ENCODE results near the gene TNFSF12.

The TNFSF12 gene, protein sequence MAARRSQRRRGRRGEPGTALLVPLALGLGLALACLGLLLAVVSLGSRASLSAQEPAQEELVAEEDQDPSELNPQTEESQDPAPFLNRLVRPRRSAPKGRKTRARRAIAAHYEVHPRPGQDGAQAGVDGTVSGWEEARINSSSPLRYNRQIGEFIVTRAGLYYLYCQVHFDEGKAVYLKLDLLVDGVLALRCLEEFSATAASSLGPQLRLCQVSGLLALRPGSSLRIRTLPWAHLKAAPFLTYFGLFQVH

DNA sequence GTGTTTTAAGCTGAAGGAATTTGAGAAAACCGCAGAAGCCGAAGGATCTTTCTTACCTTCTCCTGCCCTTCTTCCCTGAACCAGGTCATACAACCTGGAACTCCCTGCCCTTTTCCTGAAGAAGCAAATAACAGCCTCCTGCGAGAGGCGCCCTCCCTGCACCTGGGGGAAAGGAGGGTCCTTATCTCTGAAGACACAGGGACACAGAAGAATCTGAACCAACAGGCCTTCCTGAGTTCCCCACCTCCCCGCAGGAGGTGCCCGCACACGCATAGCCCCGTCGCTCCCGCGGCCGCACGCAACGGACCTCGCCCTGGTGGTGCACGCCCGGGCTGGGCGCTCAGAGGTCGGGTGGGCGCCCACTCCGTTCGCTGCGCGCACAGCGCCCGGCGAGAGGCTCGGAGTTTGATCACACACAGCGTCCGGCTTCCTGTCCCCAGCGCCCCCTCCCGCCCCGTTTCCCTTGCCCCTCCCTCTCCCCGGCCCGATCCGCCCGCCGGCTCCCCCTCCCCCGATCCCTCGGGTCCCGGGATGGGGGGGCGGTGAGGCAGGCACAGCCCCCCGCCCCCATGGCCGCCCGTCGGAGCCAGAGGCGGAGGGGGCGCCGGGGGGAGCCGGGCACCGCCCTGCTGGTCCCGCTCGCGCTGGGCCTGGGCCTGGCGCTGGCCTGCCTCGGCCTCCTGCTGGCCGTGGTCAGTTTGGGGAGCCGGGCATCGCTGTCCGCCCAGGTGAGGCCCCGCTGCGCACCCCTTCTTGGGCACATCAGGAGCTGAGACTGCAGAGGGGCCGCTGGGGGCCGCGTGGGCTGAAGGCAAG lies at the start of gene TNFSF12:
TNFSF12 (plus strand) TSS at position 474 of the 816 bp plus-strand sequence; CDS start at position 570, 96 bp downstream.
- intact Hi-C loops (cut with DNase I) = no loop called here
- peak in 41 of 42 donors; percentile 18 to 83 (median 66) for DNase-seq

DNA sequence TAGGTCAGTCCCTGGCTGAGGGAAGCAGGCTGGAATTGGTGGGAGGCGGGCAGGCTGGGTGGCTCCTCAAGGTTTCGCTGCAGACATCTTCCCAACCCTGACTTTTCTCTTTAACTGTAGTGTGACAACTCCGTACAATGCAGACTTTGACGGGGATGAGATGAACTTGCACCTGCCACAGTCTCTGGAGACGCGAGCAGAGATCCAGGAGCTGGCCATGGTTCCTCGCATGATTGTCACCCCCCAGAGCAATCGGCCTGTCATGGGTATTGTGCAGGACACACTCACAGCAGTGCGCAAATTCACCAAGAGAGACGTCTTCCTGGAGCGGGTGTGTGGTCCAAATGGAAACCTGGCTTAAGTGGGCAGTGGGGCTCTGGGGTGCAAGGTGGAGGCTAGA lies 49.7 kb upstream of the TNFSF12 start:
- DNase-seq = no peak
- intact Hi-C loops (cut with DNase I) = no loop called here

DNA sequence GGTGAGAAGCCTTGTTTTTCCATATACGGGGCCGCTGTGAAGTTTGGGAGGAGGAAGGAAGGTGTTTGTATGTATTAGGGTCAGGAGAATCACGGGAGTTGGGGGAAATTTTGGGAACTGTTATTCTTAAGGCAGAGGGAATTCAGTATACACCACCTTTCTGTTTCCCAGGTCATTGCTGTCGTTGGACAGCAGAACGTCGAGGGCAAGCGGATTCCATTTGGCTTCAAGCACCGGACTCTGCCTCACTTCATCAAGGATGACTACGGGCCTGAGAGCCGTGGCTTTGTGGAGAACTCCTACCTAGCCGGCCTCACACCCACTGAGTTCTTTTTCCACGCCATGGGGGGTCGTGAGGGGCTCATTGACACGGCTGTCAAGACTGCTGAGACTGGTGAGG lies 47.1 kb upstream of the TNFSF12 start:
- intact Hi-C loops (cut with DNase I) = no loop called here

DNA sequence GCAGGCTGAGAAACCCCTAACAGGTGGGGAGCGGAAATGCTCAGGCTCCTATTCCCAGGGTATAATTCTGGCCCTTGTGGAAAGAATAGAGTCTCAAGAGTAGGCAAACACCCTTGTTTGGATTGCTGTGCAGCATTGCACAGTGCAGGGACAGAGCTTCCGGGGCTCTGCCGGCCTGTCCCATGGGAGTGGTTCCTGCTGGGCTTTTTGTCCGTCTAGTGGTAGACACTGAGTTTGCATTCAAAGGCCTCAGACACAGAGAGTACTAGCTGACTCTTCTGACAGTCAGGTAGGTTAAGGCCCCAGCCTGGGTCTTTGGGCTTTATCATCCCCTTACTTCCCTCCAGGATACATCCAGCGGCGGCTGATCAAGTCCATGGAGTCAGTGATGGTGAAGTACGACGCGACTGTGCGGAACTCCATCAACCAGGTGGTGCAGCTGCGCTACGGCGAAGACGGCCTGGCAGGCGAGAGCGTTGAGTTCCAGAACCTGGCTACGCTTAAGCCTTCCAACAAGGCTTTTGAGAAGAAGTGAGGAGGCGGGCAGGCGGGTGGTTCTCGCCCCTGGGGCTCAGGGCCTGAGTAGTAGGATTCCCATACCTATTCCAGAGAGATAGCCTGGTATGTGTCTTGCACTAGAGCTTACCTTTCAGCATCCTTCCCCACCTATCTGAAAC lies 46.5 kb upstream of the TNFSF12 start:
- intact Hi-C loops (cut with DNase I) = no loop called here
- no peak for DNase-seq

More for the DNA sequence above, 47.1 kb upstream of the TNFSF12 start:
- DNase-seq = no peak

DNA sequence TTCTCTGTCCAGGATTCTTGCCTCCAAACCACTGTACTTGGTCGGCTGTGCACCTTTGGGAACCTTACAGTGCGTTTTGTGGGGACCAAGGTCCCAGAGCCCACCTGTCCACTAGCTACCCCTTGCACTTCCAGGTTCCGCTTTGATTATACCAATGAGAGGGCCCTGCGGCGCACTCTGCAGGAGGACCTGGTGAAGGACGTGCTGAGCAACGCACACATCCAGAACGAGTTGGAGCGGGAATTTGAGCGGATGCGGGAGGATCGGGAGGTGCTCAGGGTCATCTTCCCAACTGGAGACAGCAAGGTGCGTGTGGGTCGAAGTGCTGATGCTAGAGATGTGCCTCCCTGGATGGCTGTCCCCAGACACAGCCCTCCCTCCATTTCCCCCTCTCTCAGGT lies 45.9 kb upstream of the TNFSF12 start:
- intact Hi-C loops (cut with DNase I) = no loop called here
- DNase-seq = no peak

DNA sequence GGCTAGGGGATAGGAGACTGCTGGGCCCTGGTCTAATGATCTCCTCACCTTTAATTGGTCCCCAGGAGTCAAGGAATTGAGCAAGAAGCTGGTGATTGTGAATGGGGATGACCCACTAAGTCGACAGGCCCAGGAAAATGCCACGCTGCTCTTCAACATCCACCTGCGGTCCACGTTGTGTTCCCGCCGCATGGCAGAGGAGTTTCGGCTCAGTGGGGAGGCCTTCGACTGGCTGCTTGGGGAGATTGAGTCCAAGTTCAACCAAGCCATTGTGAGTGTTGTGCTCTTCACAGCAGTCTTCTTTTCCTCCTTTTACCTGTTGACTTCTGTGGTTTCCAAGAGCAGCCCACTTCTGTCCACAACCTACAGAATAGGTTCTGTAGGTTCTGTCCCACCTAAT lies 45.3 kb upstream of the TNFSF12 start:
- no peak for DNase-seq
- intact Hi-C loops (cut with DNase I) = no loop called here

DNA sequence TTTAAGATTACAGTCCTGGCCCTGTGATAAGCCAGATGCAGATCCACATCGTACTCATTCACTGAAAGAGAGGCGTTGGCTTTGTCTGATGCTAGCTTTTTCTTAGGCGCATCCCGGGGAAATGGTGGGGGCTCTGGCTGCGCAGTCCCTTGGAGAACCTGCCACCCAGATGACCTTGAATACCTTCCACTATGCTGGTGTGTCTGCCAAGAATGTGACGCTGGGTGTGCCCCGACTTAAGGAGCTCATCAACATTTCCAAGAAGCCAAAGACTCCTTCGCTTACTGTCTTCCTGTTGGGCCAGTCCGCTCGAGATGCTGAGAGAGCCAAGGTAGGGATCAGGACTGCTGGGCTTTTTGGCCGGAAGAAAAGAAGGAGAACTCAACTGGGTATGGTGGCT lies 40.7 kb upstream of the TNFSF12 start:
- DNase-seq = no peak
- intact Hi-C loops (cut with DNase I) = no loop called here

DNA sequence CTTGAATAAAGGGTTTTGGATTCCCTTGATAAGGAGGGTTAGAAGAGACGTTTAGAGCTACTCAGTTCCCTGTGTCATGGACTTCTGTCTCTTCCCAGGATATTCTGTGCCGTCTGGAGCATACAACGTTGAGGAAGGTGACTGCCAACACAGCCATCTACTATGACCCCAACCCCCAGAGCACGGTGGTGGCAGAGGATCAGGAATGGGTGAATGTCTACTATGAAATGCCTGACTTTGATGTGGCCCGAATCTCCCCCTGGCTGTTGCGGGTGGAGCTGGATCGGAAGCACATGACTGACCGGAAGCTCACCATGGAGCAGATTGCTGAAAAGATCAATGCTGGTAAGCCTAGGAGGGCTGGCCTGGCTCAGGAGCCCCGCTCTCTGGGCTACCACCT lies 40.0 kb upstream of the TNFSF12 start:
- intact Hi-C loops (cut with DNase I) = no loop called here
- no peak for DNase-seq

DNA sequence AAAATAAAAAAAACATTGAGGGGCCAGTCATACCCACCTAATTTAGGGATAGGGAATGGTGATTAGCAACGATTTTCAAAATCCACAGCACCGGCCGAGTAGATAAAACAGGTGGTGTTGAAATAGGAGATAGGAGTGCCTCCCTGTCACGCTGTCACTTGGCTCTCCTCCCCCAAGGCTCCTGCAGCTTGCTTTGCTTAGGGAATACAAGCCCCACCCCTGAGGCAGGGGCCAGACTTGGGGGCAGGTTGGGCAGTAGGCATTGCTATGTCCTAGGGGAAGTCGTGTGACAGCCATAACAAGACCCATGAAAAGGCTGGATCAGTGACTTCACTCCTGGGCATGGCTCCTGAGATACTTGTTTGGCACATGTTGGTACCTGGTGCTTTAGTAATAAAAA lies 38.9 kb upstream of the TNFSF12 start:
- intact Hi-C loops (cut with DNase I) = no loop called here
- no peak for DNase-seq

DNA sequence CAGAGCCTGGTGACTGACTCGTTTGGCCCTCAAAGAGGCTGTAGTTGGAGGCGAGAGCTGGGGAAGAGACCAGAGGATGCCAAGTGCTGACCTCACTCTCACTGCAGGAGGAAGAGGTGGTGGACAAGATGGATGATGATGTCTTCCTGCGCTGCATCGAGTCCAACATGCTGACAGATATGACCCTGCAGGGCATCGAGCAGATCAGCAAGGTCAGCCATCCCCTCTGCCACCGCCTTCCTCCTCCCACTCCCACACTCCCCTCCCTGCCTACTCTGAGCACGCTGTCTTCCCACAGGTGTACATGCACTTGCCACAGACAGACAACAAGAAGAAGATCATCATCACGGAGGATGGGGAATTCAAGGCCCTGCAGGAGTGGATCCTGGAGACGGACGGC lies 37.8 kb upstream of the TNFSF12 start:
- no peak for DNase-seq
- intact Hi-C loops (cut with DNase I) = no loop called here

DNA sequence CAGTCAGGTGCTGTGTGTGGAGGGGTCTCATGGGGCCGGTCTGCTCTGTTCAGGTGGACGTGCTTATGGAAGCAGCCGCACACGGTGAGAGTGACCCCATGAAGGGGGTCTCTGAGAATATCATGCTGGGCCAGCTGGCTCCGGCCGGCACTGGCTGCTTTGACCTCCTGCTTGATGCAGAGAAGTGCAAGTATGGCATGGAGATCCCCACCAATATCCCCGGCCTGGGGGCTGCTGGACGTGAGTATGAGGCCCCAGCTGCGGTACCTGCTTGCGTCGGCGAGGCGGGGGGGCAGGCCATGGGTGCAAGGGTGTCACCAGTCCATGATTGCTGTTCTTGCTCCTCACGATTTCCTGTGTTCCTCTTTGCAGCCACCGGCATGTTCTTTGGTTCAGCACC lies 36.8 kb upstream of the TNFSF12 start:
- intact Hi-C loops (cut with DNase I) = no loop called here
- no peak for DNase-seq

DNA sequence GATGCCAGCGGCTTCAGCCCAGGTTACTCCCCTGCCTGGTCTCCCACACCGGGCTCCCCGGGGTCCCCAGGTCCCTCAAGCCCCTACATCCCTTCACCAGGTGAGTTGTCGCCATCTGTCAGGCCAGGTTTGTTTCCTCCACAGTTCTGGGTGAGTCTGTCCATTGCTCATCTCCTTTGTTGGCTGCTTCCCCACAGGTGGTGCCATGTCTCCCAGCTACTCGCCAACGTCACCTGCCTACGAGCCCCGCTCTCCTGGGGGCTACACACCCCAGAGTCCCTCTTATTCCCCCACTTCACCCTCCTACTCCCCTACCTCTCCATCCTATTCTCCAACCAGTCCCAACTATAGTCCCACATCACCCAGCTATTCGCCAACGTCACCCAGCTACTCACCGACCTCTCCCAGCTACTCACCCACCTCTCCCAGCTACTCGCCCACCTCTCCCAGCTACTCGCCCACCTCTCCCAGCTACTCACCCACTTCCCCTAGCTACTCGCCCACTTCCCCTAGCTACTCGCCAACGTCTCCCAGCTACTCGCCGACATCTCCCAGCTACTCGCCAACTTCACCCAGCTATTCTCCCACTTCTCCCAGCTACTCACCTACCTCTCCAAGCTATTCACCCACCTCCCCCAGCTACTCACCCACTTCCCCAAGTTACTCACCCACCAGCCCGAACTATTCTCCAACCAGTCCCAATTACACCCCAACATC lies 35.9 kb upstream of the TNFSF12 start:
- DNase-seq = peak in 6 of 42 donors; percentile 5 to 43 (median 9)
- intact Hi-C loops (cut with DNase I) = no loop called here

DNA sequence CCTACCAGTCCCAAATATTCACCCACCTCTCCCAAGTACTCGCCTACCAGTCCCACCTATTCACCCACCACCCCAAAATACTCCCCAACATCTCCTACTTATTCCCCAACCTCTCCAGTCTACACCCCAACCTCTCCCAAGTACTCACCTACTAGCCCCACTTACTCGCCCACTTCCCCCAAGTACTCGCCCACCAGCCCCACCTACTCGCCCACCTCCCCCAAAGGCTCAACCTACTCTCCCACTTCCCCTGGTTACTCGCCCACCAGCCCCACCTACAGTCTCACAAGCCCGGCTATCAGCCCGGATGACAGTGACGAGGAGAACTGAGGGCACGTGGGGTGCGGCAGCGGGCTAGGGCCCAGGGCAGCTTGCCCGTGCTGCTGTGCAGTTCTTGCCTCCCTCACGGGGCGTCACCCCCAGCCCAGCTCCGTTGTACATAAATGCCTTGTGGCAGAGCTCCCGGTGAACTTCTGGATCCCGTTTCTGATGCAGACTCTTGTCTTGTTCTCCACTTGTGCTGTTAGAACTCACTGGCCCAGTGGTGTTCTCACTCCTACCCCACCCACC lies 34.9 kb upstream of the TNFSF12 start:
- intact Hi-C loops (cut with DNase I) = loop anchor here (2.0 kb wide), 1 partner anchor 47 kb away; the partner anchor contains the start of gene SENP3
- DNase-seq = peak in 4 of 42 donors; percentile 7 to 21 (median 10)

DNA sequence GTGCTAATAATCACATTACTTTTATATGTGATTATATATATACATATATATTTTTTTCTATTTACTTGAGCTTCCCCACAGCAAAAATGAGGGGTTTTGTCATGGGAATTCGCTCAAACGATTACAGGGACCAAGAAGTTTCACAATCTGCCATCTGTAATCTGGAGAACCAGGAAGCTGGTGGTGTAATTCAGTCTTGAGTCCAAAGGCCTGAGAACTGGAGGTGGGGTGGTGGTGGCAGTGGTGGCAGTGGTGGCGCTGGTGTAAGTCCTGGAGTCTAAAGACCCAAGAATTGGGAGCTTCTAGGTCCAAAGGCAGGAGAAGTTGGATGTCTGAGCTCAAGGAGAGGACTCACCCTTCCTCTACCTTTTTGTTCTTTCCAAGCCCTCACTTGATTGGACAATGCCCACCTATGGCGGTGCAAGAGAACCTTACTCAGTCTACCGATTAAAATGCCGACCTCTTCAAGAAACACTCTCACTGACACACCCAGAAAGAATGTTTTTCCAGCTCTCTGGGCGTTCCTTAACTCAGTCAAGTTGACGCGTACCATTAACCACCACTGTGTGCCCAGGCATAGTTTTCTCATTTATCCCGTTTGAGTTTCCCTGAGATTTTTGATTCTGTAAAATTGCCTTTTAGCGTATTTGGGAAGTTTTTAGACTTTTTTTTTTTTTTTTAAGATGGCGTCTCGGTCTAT lies 32.8 kb upstream of the TNFSF12 start:
- intact Hi-C loops (cut with DNase I) = loop anchor here (2.0 kb wide), 1 partner anchor 45 kb away; the partner anchor contains the start of gene SENP3
- no peak for DNase-seq

DNA sequence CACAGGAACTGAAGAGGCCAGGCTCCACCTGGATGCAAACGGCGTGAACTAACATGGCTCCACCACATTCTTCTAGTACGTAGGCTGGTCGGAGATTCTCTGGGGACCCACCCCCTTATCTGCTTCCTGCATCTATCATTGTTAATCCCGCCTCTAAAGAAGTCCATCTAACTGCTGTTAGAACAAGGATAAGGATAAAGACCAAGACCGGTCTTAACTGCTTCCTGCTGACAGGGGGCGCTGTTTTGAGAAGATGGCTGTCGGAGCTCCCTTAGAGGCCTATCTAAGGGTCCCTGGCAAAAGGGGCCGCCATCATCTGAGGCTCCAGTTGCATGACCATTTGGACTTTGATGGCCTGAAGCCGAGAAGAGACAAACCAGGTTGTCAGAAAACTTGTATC lies 25.8 kb upstream of the TNFSF12 start:
- intact Hi-C loops (cut with DNase I) = no loop called here
- DNase-seq = peak in 9 of 42 donors; percentile 13 to 62 (median 28)

DNA sequence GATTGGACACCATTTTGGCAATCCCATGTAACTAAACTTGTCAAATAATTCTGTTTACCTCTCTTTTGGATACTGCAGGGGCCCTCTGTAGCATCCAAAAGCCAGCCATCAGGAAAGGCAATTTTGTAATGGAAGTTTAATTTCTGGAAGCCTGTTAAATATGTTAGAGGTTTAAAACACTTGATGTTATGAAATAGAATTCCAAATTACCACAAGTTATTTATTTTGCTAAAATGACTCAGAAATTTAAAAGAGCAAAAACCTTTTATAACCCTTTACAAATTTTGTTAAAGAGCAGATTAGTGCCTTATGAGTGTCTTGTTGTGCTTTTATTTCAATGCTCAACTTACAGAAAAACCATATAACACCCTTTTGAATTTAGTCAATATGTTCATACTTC lies 20.0 kb upstream of the TNFSF12 start:
- intact Hi-C loops (cut with DNase I) = no loop called here
- no peak for DNase-seq

DNA sequence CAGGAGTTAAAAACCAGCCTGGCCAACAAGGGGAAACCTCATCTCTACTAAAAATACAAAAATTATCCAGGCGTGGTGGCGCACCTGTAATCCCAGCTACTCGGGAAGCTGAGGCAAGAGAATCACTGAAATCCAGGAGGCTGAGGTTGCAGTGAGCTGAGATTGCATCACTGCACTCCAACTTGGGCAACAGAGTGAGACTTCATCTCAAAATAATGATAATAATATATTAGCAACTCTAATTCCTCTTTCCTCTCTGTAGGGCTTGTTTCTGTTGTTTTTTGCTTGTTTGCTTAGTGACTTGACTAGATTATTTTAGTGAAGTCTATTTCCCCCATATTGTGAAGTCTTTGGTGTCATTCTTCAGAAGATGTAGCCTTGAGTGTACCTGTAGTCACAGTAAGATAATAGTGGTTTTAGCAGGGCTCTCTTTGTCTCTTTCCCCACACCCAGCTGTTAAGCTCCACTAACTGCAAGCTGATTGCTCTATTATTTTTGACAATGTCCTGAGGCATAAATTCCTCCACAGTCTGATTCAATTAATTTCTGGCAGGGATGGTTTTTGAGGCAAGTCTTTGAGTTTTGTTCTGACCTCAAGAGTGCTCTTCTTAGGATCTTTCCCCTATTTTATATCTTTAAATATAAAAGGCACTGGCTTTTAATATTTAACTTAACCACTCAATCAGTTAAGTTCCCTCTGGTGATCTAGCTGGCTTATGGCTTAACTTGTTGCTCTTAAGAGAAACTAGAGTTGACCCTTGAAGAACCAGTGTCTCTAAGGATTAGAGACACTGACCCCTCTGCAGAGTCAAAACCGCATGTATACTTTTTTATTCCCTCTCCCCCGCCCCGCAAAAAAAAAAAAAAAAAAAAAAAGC lies 18.6 kb upstream of the TNFSF12 start:
- intact Hi-C loops (cut with DNase I) = no loop called here
- DNase-seq = no peak

Data from head of caudate nucleus (tissue), 42 donors.